Body of pancreas (tissue), 4 donors: ENCODE data around the gene CYP1A2.

Experiments
- CTCF ChIP-seq, 7 experiments: fragments of 450-650 bp in 4 of 7; fragments of 200-600 bp in 3 of 7; sonication (generic) in 3 of 7; IDR thresholded peaks; one replicate each; pipeline ENCODE4 v1.5.1; 2016 to 2019; ENCODE audit warnings: antibody characterized with exemption in 7 of 7
- POLR2A ChIP-seq, 3 donors: fragments of 450-650 bp; IDR thresholded peaks; one replicate each; pipeline ENCODE4 v1.6.1; 2016; ENCODE audit warnings: antibody characterized with exemption in 3 of 3, mild to moderate bottlenecking in 2 of 3

DNA sequence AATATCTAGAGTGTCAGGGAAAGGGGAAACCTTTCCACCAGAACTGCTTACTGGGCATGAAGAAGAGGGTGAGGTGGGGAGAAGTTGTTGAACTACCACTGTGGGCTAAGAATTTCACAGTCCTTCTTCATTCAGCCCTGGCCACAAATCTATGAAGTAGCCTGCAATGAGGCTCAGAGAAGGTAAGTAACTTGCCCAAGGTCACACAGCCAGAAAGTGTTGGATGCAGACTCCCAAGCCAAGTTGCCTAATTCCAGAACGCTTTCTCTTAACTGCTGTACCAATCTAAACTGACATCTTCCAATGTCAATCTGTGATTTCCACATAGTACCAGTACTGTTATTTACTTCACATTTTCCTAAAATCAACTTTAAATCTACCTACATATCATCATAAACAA lies 25.5 kb upstream of the CYP1A2 start:
- TF ChIP-seq CTCF (IDR thresholded peaks at IDR 0.05) (no peak), POLR2A (IDR thresholded peaks at IDR 0.05) (no peak)
